HG03039 (cell line): ENCODE measurements around the gene RNF7.
"Not testable (repeated sequence)": the region's sequence is repeated elsewhere in the genome, so short reads cannot be mapped to it uniquely, and the experiment has no call there.

Experiments
- ATAC-seq: cut with Tn5 transposase; IDR thresholded peaks from one replicate; pipeline ENCODE4 v1.9.1; 2021; ENCODE audit warnings: mild to moderate bottlenecking, moderate library complexity; ENCODE audit not compliant: unreplicated experiment

Gene RNF7

GRCh38 chr3:141735176-141735575 lies 2.9 kb upstream of the RNF7 start:
- no peak for ATAC-seq

DNA sequence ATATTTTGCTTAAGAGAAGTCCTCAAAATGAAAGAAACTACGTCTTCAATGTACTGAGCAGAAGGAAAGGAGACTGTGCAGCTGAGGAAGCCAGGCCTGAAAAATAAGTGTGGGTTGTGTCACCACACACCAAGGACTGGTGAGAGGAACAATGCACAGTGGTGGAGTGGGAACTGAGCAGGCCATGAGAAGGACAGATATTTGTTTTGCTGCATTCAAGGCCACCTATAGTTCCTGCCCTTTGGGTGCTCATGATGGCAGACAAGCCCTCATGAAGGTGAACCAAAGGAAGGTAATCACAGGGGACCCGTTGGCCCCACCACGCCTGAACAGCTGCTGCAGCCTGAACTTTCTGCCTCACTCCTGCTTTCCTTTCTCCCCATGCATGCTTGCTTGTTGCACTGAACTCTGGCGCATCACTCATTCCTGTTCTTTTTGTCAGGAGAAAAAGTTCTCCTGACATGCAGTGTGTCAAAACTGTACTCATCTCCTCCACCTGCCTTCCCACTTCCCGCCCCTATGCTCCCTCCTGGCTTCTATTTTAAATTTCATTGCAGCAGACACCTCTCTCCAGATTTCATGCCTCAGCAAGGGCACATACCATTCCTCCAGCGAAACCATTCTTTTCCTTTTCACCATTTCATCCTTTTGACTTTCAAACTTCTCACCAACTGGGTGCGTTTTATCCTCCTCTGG lies 2.2 kb upstream of the RNF7 start:
- ATAC-seq: no peak

- no peak for ATAC-seq
These were observed 1.0 kb upstream of the RNF7 start for GRCh38 chr3:141737093-141737492.

- ATAC-seq: no peak
These were observed 448 bp upstream of the RNF7 start for GRCh38 chr3:141737678-141738021.

DNA sequence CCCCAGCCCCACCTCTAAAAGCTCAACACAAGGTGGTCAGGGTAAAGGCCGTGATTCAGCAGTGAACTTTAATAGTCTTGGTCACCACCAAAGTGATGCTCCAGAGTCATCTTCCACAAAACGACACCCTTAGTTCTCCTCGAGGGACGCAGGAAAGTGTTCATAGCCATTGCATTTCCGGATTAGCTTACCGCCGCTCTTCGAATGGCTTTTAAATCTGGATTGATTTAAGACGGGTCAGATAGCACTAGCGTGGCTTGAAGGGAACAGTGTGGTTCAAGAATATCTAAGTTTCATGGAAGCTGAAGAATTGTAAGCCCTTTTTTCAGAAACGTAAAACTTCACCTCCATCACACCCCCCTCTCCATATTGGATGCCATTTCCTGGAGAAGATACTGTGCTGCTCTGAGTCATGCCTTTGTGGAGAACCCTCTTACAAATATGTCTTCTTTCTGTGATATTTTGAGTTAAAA lies 829 bp downstream of the RNF7 start:
- no peak for ATAC-seq

GRCh38 chr3:141739731-141740130 lies 1.6 kb downstream of the RNF7 start:
- ATAC-seq: no peak

GRCh38 chr3:141740349-141740748 lies 2.3 kb downstream of the RNF7 start:
- no peak for ATAC-seq

GRCh38 chr3:141743305-141743704 lies 5.2 kb downstream of the RNF7 start:
- ATAC-seq: no peak

DNA sequence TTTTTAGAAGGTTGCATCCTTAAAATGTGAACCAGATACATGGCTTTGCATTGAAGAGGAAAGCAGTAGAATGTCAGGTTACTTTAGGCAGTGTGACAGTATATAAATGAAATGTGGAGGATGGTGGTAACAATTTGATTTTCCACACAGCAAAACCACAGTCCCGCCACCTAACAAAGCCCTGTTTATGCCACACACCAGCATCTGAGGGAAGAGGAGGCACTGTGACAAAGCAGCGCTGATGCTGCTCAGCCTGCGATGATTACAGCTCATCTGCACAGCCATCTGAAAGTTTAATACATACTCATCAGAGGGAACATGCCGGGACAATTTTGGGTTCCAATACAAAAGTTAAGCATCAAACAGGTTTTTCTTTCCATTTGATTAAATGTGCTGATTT lies 8.9 kb downstream of the RNF7 start:
- ATAC-seq: no peak

DNA sequence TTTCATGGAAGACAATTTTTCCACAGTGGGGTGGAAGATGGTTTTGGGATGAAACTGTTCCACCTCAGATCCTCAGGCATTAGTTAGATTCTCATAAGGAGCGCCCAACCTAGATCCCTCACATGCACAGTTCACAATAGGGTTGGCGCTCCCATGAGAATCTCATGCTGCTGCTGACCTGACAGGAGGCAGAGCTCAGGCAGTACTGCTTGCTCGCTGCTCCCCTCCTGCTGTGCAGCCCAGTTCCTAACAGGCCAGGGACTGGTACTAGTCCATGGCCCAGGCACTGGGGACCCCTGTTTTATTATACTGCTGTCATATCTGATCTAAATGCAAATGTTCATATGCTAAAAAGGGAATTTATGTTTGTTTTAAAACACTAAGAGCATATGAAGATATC lies 15.3 kb downstream of the RNF7 start:
- no peak for ATAC-seq

- no peak for ATAC-seq
These were observed 15.9 kb downstream of the RNF7 start for GRCh38 chr3:141754032-141754431.

DNA sequence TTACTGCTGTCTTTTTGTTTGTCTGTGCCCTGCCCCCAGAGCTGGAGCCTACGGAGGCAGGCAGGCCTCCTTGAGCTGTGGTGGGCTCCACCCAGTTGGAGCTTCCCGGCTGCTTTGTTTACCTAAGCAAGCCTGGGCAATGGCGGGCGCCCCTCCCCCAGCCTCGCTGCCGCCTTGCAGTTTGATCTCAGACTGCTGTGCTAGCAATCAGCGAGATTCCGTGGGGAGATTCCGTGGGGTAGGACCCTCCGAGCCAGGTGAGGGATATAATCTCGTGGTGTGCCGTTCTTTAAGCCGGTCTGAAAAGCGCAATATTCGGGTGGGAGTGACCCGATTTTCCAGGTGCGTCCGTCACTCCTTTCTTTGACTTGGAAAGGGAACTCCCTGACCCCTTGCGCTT lies 24.5 kb downstream of the RNF7 start:
- ATAC-seq: not testable (repeated sequence)

GRCh38 chr3:141763088-141763750 lies 25.1 kb downstream of the RNF7 start, which contains the start of gene GRK7:
GRK7 (plus strand) TSS chr3:141763408; CDS start chr3:141778285, 14,877 bp downstream.
- no peak for ATAC-seq

GRCh38 chr3:141764045-141764444 lies 25.9 kb downstream of the RNF7 start:
- no peak for ATAC-seq

DNA sequence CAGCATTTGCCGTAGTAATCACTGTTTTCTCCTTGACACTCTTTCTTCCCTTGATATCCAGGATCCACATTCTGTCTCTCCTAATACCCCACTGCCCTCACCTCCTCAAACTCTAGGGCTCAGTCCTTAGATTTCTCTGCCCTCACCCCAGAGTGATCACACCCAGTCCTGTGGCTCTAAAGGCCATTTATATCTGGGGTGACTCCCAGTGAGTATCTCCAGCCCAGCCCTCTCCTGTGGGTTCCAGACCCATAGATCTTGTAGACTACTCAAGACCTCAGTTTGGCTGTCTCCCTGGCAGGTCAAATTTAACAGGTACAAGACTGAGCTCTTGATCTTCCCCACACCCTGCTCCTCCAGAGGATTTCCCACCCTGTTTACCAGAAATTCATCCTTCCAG lies 26.4 kb downstream of the RNF7 start:
- ATAC-seq: no peak

DNA sequence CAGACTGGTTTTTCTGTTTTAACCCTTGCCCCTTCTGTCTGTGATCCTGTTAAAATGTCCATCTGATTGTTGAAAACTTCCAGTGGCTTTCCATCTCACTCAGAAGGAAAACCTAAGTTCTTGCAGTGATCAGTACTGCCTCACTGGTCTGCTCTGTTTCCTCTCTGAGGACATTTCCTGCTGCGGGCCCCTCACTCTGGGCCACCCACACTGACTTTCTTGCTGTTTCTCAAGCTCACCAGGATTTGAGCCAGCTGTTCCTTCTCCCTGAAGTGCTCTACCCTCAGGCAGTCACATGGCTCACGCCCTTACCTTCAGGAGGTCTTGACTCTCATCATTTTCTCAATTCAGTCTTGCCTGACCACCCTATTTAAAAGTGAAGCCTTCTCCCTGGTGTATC lies 26.9 kb downstream of the RNF7 start:
- ATAC-seq: no peak

- no peak for ATAC-seq
These were observed 29.0 kb downstream of the RNF7 start for GRCh38 chr3:141767066-141767465.

- ATAC-seq: no peak
These were observed 31.3 kb downstream of the RNF7 start for GRCh38 chr3:141769221-141769894.

GRCh38 chr3:141773676-141774075 lies 35.6 kb downstream of the RNF7 start:
- ATAC-seq: no peak

GRCh38 chr3:141776376-141776775 lies 38.3 kb downstream of the RNF7 start:
- ATAC-seq: no peak

DNA sequence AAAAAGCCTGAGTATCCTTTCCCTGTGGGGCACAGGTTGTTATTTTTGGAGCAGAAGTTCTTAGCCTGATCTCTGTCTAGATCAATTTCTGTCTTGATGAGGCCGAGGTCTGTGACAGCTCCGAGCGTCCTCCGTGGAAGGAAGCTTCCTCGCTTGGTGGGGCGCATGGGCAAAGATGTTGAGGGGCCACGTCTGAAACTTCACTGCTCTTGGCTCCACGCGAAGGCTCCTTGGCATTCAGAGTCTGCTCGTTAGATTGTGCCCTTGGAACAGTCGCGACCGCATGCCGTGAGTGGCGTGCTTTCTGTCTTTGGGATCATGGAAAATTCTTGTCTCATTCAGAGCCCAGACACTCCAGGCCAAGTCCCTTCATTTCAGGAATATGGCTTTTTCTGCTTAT lies 38.8 kb downstream of the RNF7 start:
- ATAC-seq: no peak
